DMS 273 (cell line): Measurements from ENCODE around the gene MAP4K3.

Experiments
- DNase-seq: peaks from one replicate; lab custom pipeline; 2025; ENCODE audit not compliant: unreplicated experiment; lab: John Stamatoyannopoulos, UW

The MAP4K3 gene

GRCh38 chr2:39203382-39203781 is 233.7 kb downstream of the MAP4K3 start:
- no peak for DNase-seq

GRCh38 chr2:39202639-39203369 is 234.3 kb downstream of the MAP4K3 start:
- DNase-seq, result no peak
